HepG2 (cell line): Measurements from ENCODE around the gene MRPL43. TPM values are rescaled to one million over a fixed set of nuclear protein-coding genes. Genes with fewer than 3 reads are reported as not detected.

Experiments
- EED ChIP-seq: sonication (generic); formaldehyde crosslinking; IDR thresholded peaks from 2 replicates; pipeline ENCODE4 v1.5.0; 2020; ENCODE audit warnings: mild to moderate bottlenecking, missing genetic modification reagents
- FOSL2 ChIP-seq: sonication (generic); formaldehyde crosslinking; IDR thresholded peaks from 2 replicates; pipeline ENCODE4 v1.4.0; 2020; ENCODE audit warnings: missing genetic modification reagents
- GATAD1 ChIP-seq: IDR thresholded peaks from 2 replicates; pipeline ENCODE4 v1.6.1; 2016; ENCODE audit warnings: missing genetic modification reagents, missing compliant biosample characterization
- IKZF4 ChIP-seq: sonication (generic); formaldehyde crosslinking; IDR thresholded peaks from 2 replicates; pipeline ENCODE4 v1.5.1; 2020; ENCODE audit warnings: borderline replicate concordance, mild to moderate bottlenecking, low read depth, missing genetic modification reagents; ENCODE audit errors: not compliant biosample characterization
- KLF16 ChIP-seq, 2 experiments: sonication (generic) in 1 of 2; formaldehyde crosslinking in 1 of 2; IDR thresholded peaks; 2 replicates each; pipeline versions ENCODE4 v1.6.1 to v1.8.0; 2016 to 2023; ENCODE audit warnings: missing genetic modification reagents in 2 of 2, missing compliant biosample characterization in 1 of 2
- MAZ ChIP-seq, 2 experiments: sonication (generic) in 1 of 2; formaldehyde crosslinking in 1 of 2; IDR thresholded peaks; 2 replicates each; pipeline versions ENCODE4 v1.5.0 to v1.6.1; 2012 to 2020; ENCODE audit warnings: low read depth in 2 of 2, mild to moderate bottlenecking in 2 of 2, borderline replicate concordance in 1 of 2, improper control_type of control experiment in 1 of 2, low read length in 1 of 2, missing genetic modification reagents in 1 of 2, moderate library complexity in 1 of 2
- MED8 ChIP-seq: sonication (generic); formaldehyde crosslinking; IDR thresholded peaks from 2 replicates; pipeline ENCODE4 v1.8.1; 2023; ENCODE audit warnings: mild to moderate bottlenecking, missing genetic modification reagents; ENCODE audit not compliant: insufficient replicate concordance
- NFIB ChIP-seq: sonication (generic); formaldehyde crosslinking; IDR thresholded peaks from 2 replicates; pipeline ENCODE4 v1.9.0; 2021; ENCODE audit warnings: missing genetic modification reagents, mild to moderate bottlenecking, borderline replicate concordance
- POGZ ChIP-seq: sonication (generic); formaldehyde crosslinking; IDR thresholded peaks from 2 replicates; pipeline ENCODE4 v1.4.0; 2020; ENCODE audit warnings: mild to moderate bottlenecking, missing genetic modification reagents
- POLR2AphosphoS5 ChIP-seq: IDR thresholded peaks from 2 replicates; pipeline ENCODE4 v1.6.1; 2012; ENCODE audit warnings: low read depth, low read length
- STAG1 ChIP-seq: sonication (generic); formaldehyde crosslinking; IDR thresholded peaks from 2 replicates; pipeline ENCODE4 v1.4.0; 2020; ENCODE audit warnings: missing genetic modification reagents
- TBX2 ChIP-seq: sonication (generic); formaldehyde crosslinking; IDR thresholded peaks from 2 replicates; pipeline ENCODE4 v1.5.0; 2020; ENCODE audit warnings: missing genetic modification reagents, mild to moderate bottlenecking, borderline replicate concordance
- ZFP37 ChIP-seq: sonication (generic); formaldehyde crosslinking; IDR thresholded peaks from 2 replicates; pipeline ENCODE4 v1.4.0; 2020; ENCODE audit warnings: missing genetic modification reagents, borderline replicate concordance
- ZNF264 ChIP-seq: sonication (generic); formaldehyde crosslinking; IDR thresholded peaks from 2 replicates; pipeline ENCODE4 v1.4.0; 2020; ENCODE audit warnings: missing genetic modification reagents
- ZNF746 ChIP-seq: sonication (generic); formaldehyde crosslinking; IDR thresholded peaks from 2 replicates; pipeline ENCODE4 v1.8.0; 2022; ENCODE audit warnings: mild to moderate bottlenecking, missing genetic modification reagents
- ZNF773 ChIP-seq: sonication (generic); formaldehyde crosslinking; IDR thresholded peaks from 2 replicates; pipeline ENCODE4 v1.4.0; 2020; ENCODE audit warnings: missing genetic modification reagents, borderline replicate concordance
- ZSCAN31 ChIP-seq: sonication (generic); formaldehyde crosslinking; IDR thresholded peaks from 2 replicates; pipeline ENCODE4 v1.5.0; 2020; ENCODE audit warnings: low read depth, mild to moderate bottlenecking, missing genetic modification reagents
- polyA plus RNA-seq, 8 experiments: library from polyadenylated mRNA; depleted of rRNA in 3 of 8; stranded (reverse) in 7 of 8; unstranded in 1 of 8; fragments of >200 nt; fragmentation: Illumina TruSeq in 4 of 8; extraction: Trizol in 4 of 8; gene quantifications; 2 replicates each; pipeline versions ENCODE4 v1.2.1 to v1.2.3, GENCODE V29; 2011 to 2016; ENCODE audit warnings: low read depth in 4 of 8, missing spikeins in 1 of 8, mixed read lengths in 1 of 8; ENCODE audit not compliant: insufficient read depth in 1 of 8
- total RNA-seq, 5 experiments: library from RNA; depleted of rRNA; stranded (reverse); fragments of >200 nt; fragmentation: Illumina TruSeq; extraction: Trizol; gene quantifications; 2 replicates each; pipeline ENCODE4 v1.2.3, GENCODE V29; 2016; ENCODE audit warnings: low read depth in 1 of 5
- TF ChIP-seq, protein P1 (sequence below): sonication (generic); formaldehyde crosslinking; IDR thresholded peaks from 2 replicates; pipeline ENCODE4 v1.4.0; 2020; ENCODE audit warnings: mild to moderate bottlenecking, missing genetic modification reagents, borderline replicate concordance
- TF ChIP-seq, protein P2 (sequence below): sonication (generic); formaldehyde crosslinking; IDR thresholded peaks from 2 replicates; pipeline ENCODE4 v1.5.0; 2020; ENCODE audit warnings: mild to moderate bottlenecking, missing genetic modification reagents, moderate library complexity
- TF ChIP-seq, protein P3 (sequence below): sonication (generic); formaldehyde crosslinking; IDR thresholded peaks from 2 replicates; pipeline ENCODE4 v1.4.0; 2020; ENCODE audit warnings: missing genetic modification reagents, low read depth, mild to moderate bottlenecking, borderline replicate concordance

Gene MRPL43
- total and polyA plus RNA-seq, 2 of the 13 experiments (the other 11 are each of a cell fraction or from before 2014, with no cell fraction given): 71.0 to 73.7 TPM

DNA sequence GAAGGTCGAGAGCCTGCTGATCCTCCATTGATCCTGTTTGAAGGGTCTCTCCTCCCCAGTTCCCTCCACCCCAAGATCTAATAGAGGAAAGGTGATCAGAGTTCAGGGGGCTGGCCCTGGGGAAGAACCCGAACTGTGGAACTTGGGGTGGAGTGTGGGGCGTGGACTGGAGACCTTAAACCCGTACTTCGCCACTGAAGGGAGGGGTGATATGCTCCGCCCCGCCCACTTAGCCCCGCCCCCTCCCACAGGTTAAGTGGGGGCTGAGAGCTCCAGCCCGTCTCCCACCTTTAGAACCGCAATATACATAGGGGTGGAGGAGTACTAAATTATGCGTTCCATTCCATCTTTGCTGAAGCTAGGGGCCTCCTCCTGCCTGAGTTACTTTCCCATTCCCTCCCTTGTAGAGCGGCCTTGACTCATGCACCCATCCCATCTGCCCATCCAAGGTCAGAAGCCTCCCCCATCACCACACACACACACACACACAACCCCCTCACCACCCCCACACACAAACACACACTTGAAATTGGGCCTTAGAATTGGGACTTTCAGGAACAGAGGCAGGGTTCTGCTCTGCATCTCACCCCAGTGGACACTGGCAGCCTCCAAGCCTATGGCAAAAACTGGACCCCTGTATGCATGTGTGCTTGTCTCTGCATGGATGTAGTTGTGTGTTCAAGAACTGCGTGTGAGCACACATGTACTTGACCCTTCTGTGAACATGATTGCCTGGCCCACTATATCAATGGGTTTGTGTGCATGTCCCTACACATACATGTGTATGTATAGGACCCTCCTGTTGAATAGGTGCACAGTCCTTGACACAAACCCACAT lies 17.0 kb downstream of the MRPL43 start (continued):
- TF ChIP-seq, protein P1, sequence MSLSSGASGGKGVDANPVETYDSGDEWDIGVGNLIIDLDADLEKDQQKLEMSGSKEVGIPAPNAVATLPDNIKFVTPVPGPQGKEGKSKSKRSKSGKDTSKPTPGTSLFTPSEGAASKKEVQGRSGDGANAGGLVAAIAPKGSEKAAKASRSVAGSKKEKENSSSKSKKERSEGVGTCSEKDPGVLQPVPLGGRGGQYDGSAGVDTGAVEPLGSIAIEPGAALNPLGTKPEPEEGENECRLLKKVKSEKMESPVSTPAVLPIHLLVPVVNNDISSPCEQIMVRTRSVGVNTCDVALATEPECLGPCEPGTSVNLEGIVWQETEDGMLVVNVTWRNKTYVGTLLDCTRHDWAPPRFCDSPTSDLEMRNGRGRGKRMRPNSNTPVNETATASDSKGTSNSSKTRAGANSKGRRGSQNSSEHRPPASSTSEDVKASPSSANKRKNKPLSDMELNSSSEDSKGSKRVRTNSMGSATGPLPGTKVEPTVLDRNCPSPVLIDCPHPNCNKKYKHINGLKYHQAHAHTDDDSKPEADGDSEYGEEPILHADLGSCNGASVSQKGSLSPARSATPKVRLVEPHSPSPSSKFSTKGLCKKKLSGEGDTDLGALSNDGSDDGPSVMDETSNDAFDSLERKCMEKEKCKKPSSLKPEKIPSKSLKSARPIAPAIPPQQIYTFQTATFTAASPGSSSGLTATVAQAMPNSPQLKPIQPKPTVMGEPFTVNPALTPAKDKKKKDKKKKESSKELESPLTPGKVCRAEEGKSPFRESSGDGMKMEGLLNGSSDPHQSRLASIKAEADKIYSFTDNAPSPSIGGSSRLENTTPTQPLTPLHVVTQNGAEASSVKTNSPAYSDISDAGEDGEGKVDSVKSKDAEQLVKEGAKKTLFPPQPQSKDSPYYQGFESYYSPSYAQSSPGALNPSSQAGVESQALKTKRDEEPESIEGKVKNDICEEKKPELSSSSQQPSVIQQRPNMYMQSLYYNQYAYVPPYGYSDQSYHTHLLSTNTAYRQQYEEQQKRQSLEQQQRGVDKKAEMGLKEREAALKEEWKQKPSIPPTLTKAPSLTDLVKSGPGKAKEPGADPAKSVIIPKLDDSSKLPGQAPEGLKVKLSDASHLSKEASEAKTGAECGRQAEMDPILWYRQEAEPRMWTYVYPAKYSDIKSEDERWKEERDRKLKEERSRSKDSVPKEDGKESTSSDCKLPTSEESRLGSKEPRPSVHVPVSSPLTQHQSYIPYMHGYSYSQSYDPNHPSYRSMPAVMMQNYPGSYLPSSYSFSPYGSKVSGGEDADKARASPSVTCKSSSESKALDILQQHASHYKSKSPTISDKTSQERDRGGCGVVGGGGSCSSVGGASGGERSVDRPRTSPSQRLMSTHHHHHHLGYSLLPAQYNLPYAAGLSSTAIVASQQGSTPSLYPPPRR (CRISPR knock-in tag): peak; percentile 29; the same call in 1 of the 2 replicates
- no peak for TF ChIP-seq GATAD1 (CRISPR knock-in tag)
- TF ChIP-seq MAZ (IDR thresholded peaks at IDR 0.05; ENCODE audit: borderline replicate concordance, low read depth, low read length): 0 out of 2 replicates have a peak, but pooled peaks have one; percentile 22
- no peak for TF ChIP-seq MAZ (CRISPR knock-in tag; IDR thresholded peaks at IDR 0.05; ENCODE audit: low read depth)
- TF ChIP-seq, protein P2, sequence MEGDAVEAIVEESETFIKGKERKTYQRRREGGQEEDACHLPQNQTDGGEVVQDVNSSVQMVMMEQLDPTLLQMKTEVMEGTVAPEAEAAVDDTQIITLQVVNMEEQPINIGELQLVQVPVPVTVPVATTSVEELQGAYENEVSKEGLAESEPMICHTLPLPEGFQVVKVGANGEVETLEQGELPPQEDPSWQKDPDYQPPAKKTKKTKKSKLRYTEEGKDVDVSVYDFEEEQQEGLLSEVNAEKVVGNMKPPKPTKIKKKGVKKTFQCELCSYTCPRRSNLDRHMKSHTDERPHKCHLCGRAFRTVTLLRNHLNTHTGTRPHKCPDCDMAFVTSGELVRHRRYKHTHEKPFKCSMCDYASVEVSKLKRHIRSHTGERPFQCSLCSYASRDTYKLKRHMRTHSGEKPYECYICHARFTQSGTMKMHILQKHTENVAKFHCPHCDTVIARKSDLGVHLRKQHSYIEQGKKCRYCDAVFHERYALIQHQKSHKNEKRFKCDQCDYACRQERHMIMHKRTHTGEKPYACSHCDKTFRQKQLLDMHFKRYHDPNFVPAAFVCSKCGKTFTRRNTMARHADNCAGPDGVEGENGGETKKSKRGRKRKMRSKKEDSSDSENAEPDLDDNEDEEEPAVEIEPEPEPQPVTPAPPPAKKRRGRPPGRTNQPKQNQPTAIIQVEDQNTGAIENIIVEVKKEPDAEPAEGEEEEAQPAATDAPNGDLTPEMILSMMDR: peak; percentile 18; the same call in 1 of the 2 replicates
- no peak for TF ChIP-seq FOSL2
- peak; percentile 48; the same call in 1 of the 2 replicates for TF ChIP-seq TBX2 (CRISPR knock-in tag)
- peak; percentile 43 for TF ChIP-seq IKZF4 (CRISPR knock-in tag)
- peak; percentile 74 for TF ChIP-seq MED8 (CRISPR knock-in tag)
- TF ChIP-seq NFIB (CRISPR knock-in tag): no peak
- TF ChIP-seq KLF16 (CRISPR knock-in tag; IDR thresholded peaks at IDR 0.05): peak in 1 of 2 experiments; percentile 37; a peak in 1 of 4 replicates
- TF ChIP-seq EED (CRISPR knock-in tag): 0 out of 2 replicates have a peak, but pooled peaks have one; percentile 17
- 0 out of 2 replicates have a peak, but pooled peaks have one; percentile 21 for TF ChIP-seq ZNF264 (CRISPR knock-in tag)
- peak; percentile 23; the same call in 1 of the 2 replicates for TF ChIP-seq POGZ (CRISPR knock-in tag)
- TF ChIP-seq, protein P3, sequence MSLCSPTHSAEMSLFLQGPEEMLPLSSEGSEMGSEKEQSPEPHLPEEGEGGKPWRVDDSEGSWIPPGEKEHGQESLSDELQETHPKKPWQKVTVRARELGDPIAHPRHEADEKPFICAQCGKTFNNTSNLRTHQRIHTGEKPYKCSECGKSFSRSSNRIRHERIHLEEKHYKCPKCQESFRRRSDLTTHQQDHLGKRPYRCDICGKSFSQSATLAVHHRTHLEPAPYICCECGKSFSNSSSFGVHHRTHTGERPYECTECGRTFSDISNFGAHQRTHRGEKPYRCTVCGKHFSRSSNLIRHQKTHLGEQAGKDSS (CRISPR knock-in tag): no peak; the same call in 1 of the 2 replicates
- peak; percentile 61 for TF ChIP-seq ZNF746
- no peak for TF ChIP-seq ZNF773
- TF ChIP-seq ZFP37 (CRISPR knock-in tag): no peak
- 0 out of 2 replicates have a peak, but pooled peaks have one; percentile 9 for TF ChIP-seq ZSCAN31 (CRISPR knock-in tag)
- no peak for TF ChIP-seq STAG1 (CRISPR knock-in tag)
- peak; percentile 87 for TF ChIP-seq POLR2AphosphoS5
